HG03558 (cell line): ENCODE measurements around the gene NES.
"Not testable (repeated sequence)": the region's sequence is repeated elsewhere in the genome, so short reads cannot be mapped to it uniquely, and the experiment has no call there.

Experiments used
- ATAC-seq: cut with Tn5 transposase; IDR thresholded peaks from one replicate; pipeline ENCODE4 v1.9.1; 2021; ENCODE audit warnings: moderate number of reproducible peaks; ENCODE audit not compliant: unreplicated experiment; ENCODE audit errors: extremely low read depth

NES gene

GRCh38 chr1:156648951-156649350 lies 28.3 kb downstream of the NES start:
- no peak for ATAC-seq

- no peak for ATAC-seq
Measured at GRCh38 chr1:156648496-156648895, 28.7 kb downstream of the NES start.

DNA sequence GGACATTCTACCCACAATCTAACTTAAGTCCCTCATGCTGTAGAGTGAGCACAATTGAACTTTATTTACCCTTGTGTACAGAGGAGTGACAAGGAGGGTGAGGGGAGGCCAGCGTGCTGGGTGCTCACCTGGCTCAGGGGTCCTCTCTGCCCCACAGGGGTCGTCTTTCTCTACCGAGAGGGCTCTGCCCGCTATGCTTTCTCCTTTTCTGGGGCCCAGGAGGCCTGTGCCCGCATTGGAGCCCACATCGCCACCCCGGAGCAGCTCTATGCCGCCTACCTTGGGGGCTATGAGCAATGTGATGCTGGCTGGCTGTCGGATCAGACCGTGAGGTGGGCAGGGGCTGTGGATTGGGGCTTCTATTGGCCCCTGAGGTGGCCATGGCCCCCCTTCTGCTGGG lies 29.9 kb downstream of the NES start:
- no peak for ATAC-seq

DNA sequence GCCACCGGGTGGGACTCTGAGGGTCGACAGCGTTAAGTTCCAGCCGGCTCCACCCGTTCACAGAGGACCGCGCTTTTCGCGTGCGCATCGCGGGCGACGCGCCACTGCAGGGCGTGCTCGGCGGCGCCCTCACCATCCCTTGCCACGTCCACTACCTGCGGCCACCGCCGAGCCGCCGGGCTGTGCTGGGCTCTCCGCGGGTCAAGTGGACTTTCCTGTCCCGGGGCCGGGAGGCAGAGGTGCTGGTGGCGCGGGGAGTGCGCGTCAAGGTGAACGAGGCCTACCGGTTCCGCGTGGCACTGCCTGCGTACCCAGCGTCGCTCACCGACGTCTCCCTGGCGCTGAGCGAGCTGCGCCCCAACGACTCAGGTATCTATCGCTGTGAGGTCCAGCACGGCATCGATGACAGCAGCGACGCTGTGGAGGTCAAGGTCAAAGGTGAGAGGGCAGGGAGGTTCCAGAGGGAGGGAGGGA lies 30.4 kb downstream of the NES start:
- no peak for ATAC-seq

GRCh38 chr1:156645666-156646065 lies 31.5 kb downstream of the NES start:
- ATAC-seq: no peak

DNA sequence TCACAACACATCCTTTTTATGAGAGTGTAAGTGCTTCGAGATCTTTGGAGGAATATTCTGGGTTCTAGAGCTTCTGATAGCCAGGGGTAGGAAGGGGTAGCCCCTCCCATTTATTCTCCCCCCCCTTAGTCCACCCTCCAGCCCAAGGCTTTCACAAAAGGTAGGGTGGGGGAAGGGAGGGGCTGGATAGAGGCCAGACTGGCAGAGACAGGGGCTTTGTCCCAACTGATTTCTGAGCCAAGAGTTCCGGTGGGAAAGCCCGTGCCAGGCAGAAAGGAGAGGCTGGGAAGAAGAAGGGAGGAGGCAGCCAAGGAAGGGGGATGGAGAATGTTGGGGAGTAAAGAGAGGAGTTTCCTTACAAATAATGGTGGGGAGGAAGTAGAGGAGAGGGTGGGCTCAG lies 32.2 kb downstream of the NES start:
- no peak for ATAC-seq

- no peak for ATAC-seq
Measured at GRCh38 chr1:156644640-156645039, 32.6 kb downstream of the NES start.

DNA sequence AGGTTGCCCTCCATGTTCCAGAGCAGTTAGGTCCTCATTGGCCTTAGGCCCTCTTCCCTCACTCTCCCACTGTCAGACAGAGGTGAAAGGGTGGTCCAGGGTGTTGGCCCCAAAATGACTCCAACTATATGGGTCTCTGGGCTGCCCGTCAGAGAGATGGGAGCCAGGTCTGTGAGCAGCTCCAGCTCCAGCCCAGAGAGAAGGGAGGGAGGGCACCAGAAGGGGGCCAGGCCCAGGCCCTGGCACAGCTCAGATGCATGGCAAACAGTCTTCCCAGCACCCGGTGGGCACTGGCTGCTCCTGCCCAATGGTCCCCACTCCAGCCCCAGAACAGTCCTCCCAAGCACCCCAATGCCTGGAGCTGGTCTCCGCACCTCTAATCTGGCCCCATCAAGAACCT lies 33.1 kb downstream of the NES start:
- ATAC-seq: no peak

DNA sequence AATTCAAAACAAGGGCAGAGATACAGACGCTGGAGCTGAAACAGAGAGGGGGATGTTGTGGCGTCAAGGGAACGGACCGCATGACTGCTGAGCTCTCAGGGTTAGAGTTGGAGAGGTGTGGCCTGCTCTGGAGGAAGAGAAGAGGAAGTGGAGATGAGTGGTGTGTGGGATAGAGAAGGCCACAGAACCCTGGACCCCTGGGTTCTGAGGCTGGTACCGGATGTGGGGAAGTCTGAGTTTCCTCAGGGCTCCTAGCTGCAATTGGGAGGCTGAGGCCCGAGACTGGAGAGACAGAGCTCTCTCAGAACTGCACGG lies 33.5 kb downstream of the NES start:
- ATAC-seq: no peak

GRCh38 chr1:156643049-156643777 lies 34.0 kb downstream of the NES start:
- no peak for ATAC-seq

DNA sequence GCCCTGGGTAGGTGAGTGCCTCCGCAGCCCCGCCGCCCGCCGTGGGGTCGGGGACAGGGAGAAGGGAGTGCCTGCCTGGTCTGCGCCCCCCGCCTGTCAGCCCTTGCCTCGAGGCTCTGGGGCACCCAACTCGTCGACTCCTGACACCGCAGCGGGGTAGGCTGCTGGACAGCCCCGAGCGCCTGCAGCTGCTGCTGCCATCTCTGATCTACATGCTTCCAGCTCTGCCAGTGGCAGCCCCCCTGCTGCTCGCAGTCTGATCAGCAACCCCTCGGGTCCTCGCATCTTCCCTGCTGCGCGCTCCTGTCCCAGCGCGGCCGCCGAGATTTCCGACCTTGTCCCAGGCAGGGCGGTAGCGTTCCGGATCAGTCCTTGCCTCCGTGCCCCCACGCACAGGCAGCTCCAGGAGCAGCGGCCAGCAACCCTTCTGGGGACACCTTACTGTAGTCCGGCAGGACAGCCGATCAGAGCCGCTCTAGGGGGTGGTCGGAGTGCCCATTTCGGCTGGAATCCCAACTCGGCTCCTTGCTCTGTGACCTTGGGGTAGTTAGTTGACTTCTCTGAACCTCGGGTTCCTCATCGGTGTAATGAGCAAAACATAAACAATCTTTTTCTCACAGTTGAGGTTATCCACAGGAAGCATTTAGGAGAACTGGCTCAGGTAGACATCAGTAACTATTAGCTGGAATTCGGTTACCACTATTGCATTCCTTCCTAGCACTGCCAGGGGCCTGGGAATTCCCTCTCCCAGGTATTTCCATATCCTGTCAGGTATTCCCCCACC lies 34.8 kb downstream of the NES start:
- ATAC-seq: no peak

- no peak for ATAC-seq
Measured at GRCh38 chr1:156641761-156642264, 35.4 kb downstream of the NES start, which contains the start of gene BCAN. Gene BCAN, plus strand, starts transcription at chr1:156642117. Its CDS starts 3,938 bp downstream, at chr1:156646055.

DNA sequence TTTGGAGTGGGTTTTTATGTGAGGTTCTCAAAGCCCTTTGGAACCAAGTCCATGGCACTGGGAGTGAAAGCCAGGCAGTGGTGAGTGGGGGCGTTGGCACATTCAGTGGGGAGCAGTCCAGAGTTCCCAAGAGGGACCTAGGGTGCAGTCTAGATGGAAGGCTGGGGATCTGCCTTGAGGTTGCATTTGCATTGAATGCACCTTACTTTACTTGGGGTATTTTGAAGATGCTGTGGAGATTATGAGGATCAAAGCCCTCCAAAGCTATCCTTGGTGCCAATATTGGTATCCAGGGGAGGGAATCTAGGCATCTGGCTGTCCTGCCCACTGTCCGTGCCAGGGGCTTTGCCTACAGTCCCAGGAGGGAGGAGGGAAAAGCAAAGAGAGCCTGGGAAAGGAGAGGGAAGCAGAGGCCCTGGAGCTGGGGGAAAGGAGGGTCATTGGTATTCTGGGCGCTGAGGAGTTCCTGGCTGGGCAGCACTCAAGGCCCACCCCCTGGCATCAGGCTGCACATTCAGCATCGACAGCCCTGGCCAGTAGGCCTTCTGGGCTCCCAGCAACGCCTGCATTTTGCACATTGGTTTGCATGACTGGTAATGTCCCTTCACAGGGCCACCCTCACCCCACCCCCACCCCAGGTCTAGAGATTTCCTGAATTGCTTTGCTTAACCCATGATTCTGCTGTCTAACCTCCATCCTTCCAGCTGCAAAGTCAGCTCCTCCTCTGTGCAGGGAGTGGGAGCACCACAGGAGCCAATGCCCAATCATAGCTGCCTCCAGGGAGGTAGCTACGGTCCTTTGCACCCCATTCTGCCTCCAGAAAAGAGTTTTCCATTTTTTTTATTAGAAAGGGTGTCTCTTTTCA lies 36.1 kb downstream of the NES start:
- ATAC-seq: no peak

GRCh38 chr1:156639601-156640101 lies 37.6 kb downstream of the NES start:
- ATAC-seq: no peak

DNA sequence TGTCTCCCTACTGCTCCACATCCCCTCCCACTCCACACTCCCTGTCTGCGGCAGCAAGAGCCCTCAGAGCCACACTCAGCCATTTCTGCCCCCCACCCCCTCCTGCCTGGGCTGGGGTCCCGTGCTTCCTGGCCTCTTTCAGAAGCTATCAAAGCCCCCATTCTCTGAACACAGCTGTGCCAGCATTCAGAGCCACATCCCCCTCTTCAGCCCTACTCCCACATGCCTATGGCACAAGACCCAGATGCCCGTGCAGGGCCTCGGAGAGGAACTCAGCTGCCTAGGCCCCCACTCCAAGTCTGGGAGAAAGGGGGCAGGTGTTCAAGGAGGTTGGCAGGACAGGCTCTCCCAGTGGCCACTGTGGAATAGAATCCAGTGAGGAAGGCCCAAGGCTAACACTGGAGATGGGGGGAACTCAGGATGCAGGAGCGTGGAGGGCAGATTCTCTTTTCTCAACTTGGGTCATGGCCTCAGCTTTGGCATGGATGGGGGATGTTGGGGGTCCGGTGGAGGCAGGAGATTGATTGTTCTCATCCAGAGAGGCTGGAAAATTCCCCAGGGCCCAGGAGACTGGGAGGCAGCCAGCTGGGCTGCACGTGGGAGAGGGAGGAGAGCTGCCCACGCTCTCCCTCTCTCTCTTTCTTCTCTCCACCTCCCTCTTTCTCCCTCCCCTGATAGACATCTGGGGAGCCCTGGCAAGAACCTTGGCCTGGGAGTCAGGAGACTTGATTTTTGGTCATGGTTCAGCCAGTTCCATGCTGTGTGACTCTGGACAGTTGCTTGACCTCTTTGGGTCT lies 38.8 kb downstream of the NES start:
- no peak for ATAC-seq

- ATAC-seq: no peak
Measured at GRCh38 chr1:156632355-156632754, 44.9 kb downstream of the NES start.

DNA sequence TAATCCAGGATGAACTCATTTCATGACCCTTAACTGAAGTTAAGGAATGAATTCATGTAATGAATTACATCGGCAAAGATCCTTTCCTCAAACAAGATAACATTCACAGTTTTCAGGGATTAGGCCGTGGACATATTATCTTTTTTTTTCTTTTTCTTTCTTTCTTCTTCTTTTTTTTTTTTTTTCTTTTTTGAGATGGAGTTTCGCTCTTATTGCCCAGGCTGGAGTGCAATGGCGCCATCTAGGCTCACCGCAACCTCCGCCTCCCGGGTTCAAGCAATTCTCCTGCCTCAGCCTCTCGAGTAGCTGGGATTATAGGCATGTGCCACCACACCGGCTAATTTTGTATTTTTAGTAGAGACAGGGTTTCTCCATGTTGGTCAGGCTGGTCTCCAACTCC lies 46.1 kb downstream of the NES start:
- not testable (repeated sequence) for ATAC-seq

GRCh38 chr1:156629823-156630449 lies 47.3 kb downstream of the NES start:
- no peak for ATAC-seq

GRCh38 chr1:156627313-156627880 lies 49.8 kb downstream of the NES start:
- no peak for ATAC-seq
